ENCODE results near the gene NPAS3. TPM values are rescaled to one million over a fixed set of nuclear protein-coding genes. Genes with fewer than 3 reads are reported as not detected.

The NPAS3 gene
- total RNA-seq, 1 donor from 2014 or later, result 5.2 TPM

GRCh38 chr14:33239465-33239864, 300.8 kb downstream of the NPAS3 start:
- H3K4me1 Mint-ChIP-seq, result peaks cover 18% of the 10 kb centered on the region
- H3K36me3 Mint-ChIP-seq, result no peaks in the 10 kb centered on the region
- TF ChIP-seq CTCF (IDR thresholded peaks at IDR 0.05; ENCODE audit: unreplicated experiment), result no peak
- no peak for DNase-seq (ENCODE audit: low spot score in 2 of 2, unreplicated experiment in 2 of 2)
- no peaks in the 10 kb centered on the region for H3K9me3 Mint-ChIP-seq
- H3K27me3 Mint-ChIP-seq (ENCODE audit: low read depth), result peaks cover 7% of the 10 kb centered on the region
- no peak overlapping the region for H3K4me3 Mint-ChIP-seq
- H3K27ac Mint-ChIP-seq, result no peak overlapping the region

GRCh38 chr14:33240466-33240865, 301.8 kb downstream of the NPAS3 start:
- Mint-ChIP-seq H3K36me3 (no peaks in the 10 kb centered on the region), H3K4me3 (no peak overlapping the region), H3K27ac (no peak overlapping the region), H3K27me3 (ENCODE audit: low read depth) (peaks cover 2% of the 10 kb centered on the region), H3K9me3 (peaks cover 3% of the 10 kb centered on the region), H3K4me1 (peaks cover 18% of the 10 kb centered on the region)
- DNase-seq (ENCODE audit: low spot score in 2 of 2, unreplicated experiment in 2 of 2), result no peak
- no peak for TF ChIP-seq CTCF (IDR thresholded peaks at IDR 0.05; ENCODE audit: unreplicated experiment)

- Mint-ChIP-seq H3K27ac (no peak overlapping the region), H3K36me3 (no peaks in the 10 kb centered on the region), H3K27me3 (ENCODE audit: low read depth) (no peaks in the 10 kb centered on the region), H3K9me3 (peaks cover 3% of the 10 kb centered on the region), H3K4me1 (peaks cover 18% of the 10 kb centered on the region), H3K4me3 (no peak overlapping the region)
- no peak for TF ChIP-seq CTCF (IDR thresholded peaks at IDR 0.05; ENCODE audit: unreplicated experiment)
- DNase-seq (ENCODE audit: low spot score in 2 of 2, unreplicated experiment in 2 of 2), result no peak
Observed at GRCh38 chr14:33241331-33241730, 302.7 kb downstream of the NPAS3 start.

GRCh38 chr14:33249233-33249820, 310.6 kb downstream of the NPAS3 start:
- Mint-ChIP-seq H3K27me3 (ENCODE audit: low read depth) (no peaks in the 10 kb centered on the region), H3K4me1 (peaks cover 13% of the 10 kb centered on the region), H3K27ac (no peak overlapping the region), H3K4me3 (no peak overlapping the region), H3K9me3 (peaks cover 3% of the 10 kb centered on the region), H3K36me3 (no peaks in the 10 kb centered on the region)
- no peak for TF ChIP-seq CTCF (IDR thresholded peaks at IDR 0.05; ENCODE audit: unreplicated experiment)
- no peak for DNase-seq (ENCODE audit: low spot score in 2 of 2, unreplicated experiment in 2 of 2)

GRCh38 chr14:33250963-33251362, 312.3 kb downstream of the NPAS3 start:
- Mint-ChIP-seq H3K9me3 (no peaks in the 10 kb centered on the region), H3K27me3 (ENCODE audit: low read depth) (no peaks in the 10 kb centered on the region), H3K36me3 (no peaks in the 10 kb centered on the region), H3K4me3 (no peak overlapping the region), H3K27ac (no peak overlapping the region), H3K4me1 (peaks cover 17% of the 10 kb centered on the region)
- DNase-seq (ENCODE audit: low spot score in 2 of 2, unreplicated experiment in 2 of 2), result no peak
- TF ChIP-seq CTCF (IDR thresholded peaks at IDR 0.05; ENCODE audit: unreplicated experiment), result no peak

GRCh38 chr14:33254342-33254741, 315.7 kb downstream of the NPAS3 start:
- Mint-ChIP-seq H3K4me1 (peaks cover 10% of the 10 kb centered on the region), H3K27me3 (ENCODE audit: low read depth) (no peaks in the 10 kb centered on the region), H3K9me3 (no peaks in the 10 kb centered on the region), H3K36me3 (no peaks in the 10 kb centered on the region), H3K27ac (no peak overlapping the region), H3K4me3 (no peak overlapping the region)
- no peak for TF ChIP-seq CTCF (IDR thresholded peaks at IDR 0.05; ENCODE audit: unreplicated experiment)
- no peak for DNase-seq (ENCODE audit: low spot score in 2 of 2, unreplicated experiment in 2 of 2)

Data from mesothelial cell of epicardium (in vitro differentiated cells).